Glutamatergic neuron (in vitro differentiated cells): Measurements from ENCODE around the gene RFX1. TPM values are rescaled to one million over a fixed set of nuclear protein-coding genes. Genes with fewer than 3 reads are reported as not detected.

ENCODE experiments used
- DNase-seq: peaks from one replicate; pipeline ENCODE4 v3.0.0; 2022
- H3K27ac Mint-ChIP-seq: one replicate; pipeline ENCODE4 v1.8.0; 2020; ENCODE audit warnings: mild to moderate bottlenecking, mixed read lengths, inconsistent platforms; ENCODE audit not compliant: unreplicated experiment
- H3K27me3 Mint-ChIP-seq: one replicate; pipeline ENCODE4 v1.8.0; 2020; ENCODE audit warnings: mild to moderate bottlenecking, moderate library complexity, mixed read lengths, inconsistent platforms; ENCODE audit not compliant: unreplicated experiment
- H3K36me3 Mint-ChIP-seq: one replicate; pipeline ENCODE4 v1.8.0; 2020; ENCODE audit warnings: mild to moderate bottlenecking, mixed read lengths, inconsistent platforms; ENCODE audit not compliant: unreplicated experiment
- H3K4me1 Mint-ChIP-seq: one replicate; pipeline ENCODE4 v1.8.0; 2020; ENCODE audit warnings: mild to moderate bottlenecking, low read depth, mixed read lengths, inconsistent platforms; ENCODE audit not compliant: unreplicated experiment
- H3K4me3 Mint-ChIP-seq: one replicate; pipeline ENCODE4 v1.8.0; 2020; ENCODE audit warnings: mild to moderate bottlenecking, mixed read lengths, inconsistent platforms; ENCODE audit not compliant: unreplicated experiment
- H3K9me3 Mint-ChIP-seq: one replicate; pipeline ENCODE4 v1.8.0; 2020; ENCODE audit warnings: mild to moderate bottlenecking, moderate library complexity, mixed read lengths, inconsistent platforms; ENCODE audit not compliant: unreplicated experiment
- CTCF ChIP-seq: fragments of 200-600 bp; sonication (generic); IDR thresholded peaks from one replicate; pipeline ENCODE4 v1.5.0; 2021; ENCODE audit not compliant: partially characterized antibody, unreplicated experiment
- total RNA-seq: library from RNA; stranded (reverse); fragmentation: NEBNext Ultra II Directional; extraction: Animal tissue kit (Norgen Biotek cat#: 25700); gene quantifications from one replicate; pipeline ENCODE4 v1.2.1, GENCODE V29; 2021; ENCODE audit not compliant: unreplicated experiment

The RFX1 gene
- total RNA-seq, 1 donor from 2014 or later = 9.4 TPM

- H3K4me1 Mint-ChIP-seq = no peaks in the 10 kb centered on the region
- TF ChIP-seq CTCF = no peak
- DNase-seq = no peak
- peaks cover 8% of the 10 kb centered on the region for H3K36me3 Mint-ChIP-seq
- H3K27ac Mint-ChIP-seq = no peak overlapping the region
- H3K27me3 Mint-ChIP-seq = no peaks in the 10 kb centered on the region
- no peak overlapping the region for H3K4me3 Mint-ChIP-seq
- H3K9me3 Mint-ChIP-seq = peaks cover 4% of the 10 kb centered on the region
Observed at GRCh38 chr19:13999085-13999484, 7.0 kb downstream of the RFX1 start.

GRCh38 chr19:13998426-13998825 lies 7.7 kb downstream of the RFX1 start:
- Mint-ChIP-seq H3K27ac (no peak overlapping the region), H3K27me3 (no peaks in the 10 kb centered on the region), H3K36me3 (peaks cover 8% of the 10 kb centered on the region), H3K9me3 (peaks cover 4% of the 10 kb centered on the region), H3K4me1 (no peaks in the 10 kb centered on the region), H3K4me3 (no peak overlapping the region)
- no peak for TF ChIP-seq CTCF
- no peak for DNase-seq

- H3K9me3 Mint-ChIP-seq = peaks cover 4% of the 10 kb centered on the region
- TF ChIP-seq CTCF = no peak
- H3K27me3 Mint-ChIP-seq = no peaks in the 10 kb centered on the region
- H3K4me3 Mint-ChIP-seq = no peak overlapping the region
- no peak overlapping the region for H3K27ac Mint-ChIP-seq
- peaks cover 8% of the 10 kb centered on the region for H3K36me3 Mint-ChIP-seq
- no peaks in the 10 kb centered on the region for H3K4me1 Mint-ChIP-seq
- no peak for DNase-seq
Observed at GRCh38 chr19:13997631-13997962, 8.5 kb downstream of the RFX1 start.

GRCh38 chr19:13996928-13997630 lies 9.0 kb downstream of the RFX1 start:
- peaks cover 2% of the 10 kb centered on the region for H3K27me3 Mint-ChIP-seq
- H3K9me3 Mint-ChIP-seq = peaks cover 4% of the 10 kb centered on the region
- H3K27ac Mint-ChIP-seq = no peak overlapping the region

More at GRCh38 chr19:13996928-13997630, 9.0 kb downstream of the RFX1 start:
- peaks cover 8% of the 10 kb centered on the region for H3K36me3 Mint-ChIP-seq
- H3K4me1 Mint-ChIP-seq = no peaks in the 10 kb centered on the region
- H3K4me3 Mint-ChIP-seq = no peak overlapping the region
- no peak for DNase-seq
- no peak for TF ChIP-seq CTCF
